Measurements from ENCODE around the gene ROPN1.

DNA sequence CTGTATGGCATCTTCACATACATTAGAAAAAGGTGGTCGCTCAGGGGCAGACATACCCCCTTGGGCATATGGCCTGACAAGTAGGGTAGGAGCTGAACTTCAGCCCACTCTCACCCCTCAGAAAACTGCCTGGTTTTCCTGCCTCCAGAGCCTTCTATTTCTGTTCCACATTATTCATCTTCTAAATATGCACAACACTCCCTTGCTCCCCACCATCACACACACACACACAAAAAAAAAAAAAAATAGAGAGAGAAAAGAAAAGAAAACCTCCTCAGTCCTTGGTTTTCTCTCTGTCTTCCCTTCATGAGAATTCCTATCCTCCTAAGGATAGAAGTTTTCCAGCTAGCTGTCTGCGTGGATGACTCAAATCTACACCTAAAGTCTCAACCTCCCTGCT is 5.6 kb upstream of the ROPN1 start:
- TF ChIP-seq CTCF (IDR thresholded peaks at IDR 0.05; ENCODE audit: low read length) (no peak), EZH2 (IDR thresholded peaks at IDR 0.05; ENCODE audit: borderline replicate concordance, low read length) (no peak)
